Dermis lymphatic vessel endothelial cell (primary cell): Measurements from ENCODE around the gene PARS2. TPM values are rescaled to one million over a fixed set of nuclear protein-coding genes. Genes with fewer than 3 reads are reported as not detected.

ENCODE experiments used
- total RNA-seq: library from RNA; depleted of rRNA; stranded (reverse); fragments of >200 nt; gene quantifications from 2 replicates; pipeline ENCODE4 v1.2.1, GENCODE V29; 2014

PARS2 gene
- 3.3 and 4.0 TPM in 2 replicates for total RNA-seq

GRCh38 chr1:54764133-54764921 is at the start of gene PARS2:
Gene PARS2, minus strand, starts transcription at chr1:54764523. Its CDS starts 5,362 bp downstream, at chr1:54759161.

GRCh38 chr1:54800899-54801759 is 36.8 kb upstream of the PARS2 start, which contains the start of gene TTC22:
Gene TTC22, minus strand, starts transcription at chr1:54801323. Its CDS starts 160 bp downstream, at chr1:54801163.

GRCh38 chr1:54715493-54716298 is 48.6 kb downstream of the PARS2 start, which contains the start of gene TTC4:
Gene TTC4, plus strand, starts transcription at chr1:54715861. Its CDS starts 48 bp downstream, at chr1:54715909.

Other genes with a start within 250 kb of the PARS2 start
- gene ACOT11, start 216.3 kb downstream of the PARS2 start, total RNA-seq = 2.6 and 5.2 TPM in 2 replicates
- not detected in 2 replicates for gene FAM151A, start 141.0 kb downstream of the PARS2 start, total RNA-seq
- under 0.01 and 0.09 TPM in 2 replicates for gene MROH7, start 122.7 kb downstream of the PARS2 start, total RNA-seq
- 11.8 and 15.0 TPM in 2 replicates for gene TTC4, start 48.7 kb downstream of the PARS2 start, total RNA-seq
- gene TTC22, start 36.8 kb upstream of the PARS2 start, total RNA-seq = under 0.01 and 0.09 TPM in 2 replicates
- gene DHCR24, start 122.7 kb upstream of the PARS2 start, total RNA-seq = 33.3 and 37.3 TPM in 2 replicates
- gene TMEM61, start 216.1 kb upstream of the PARS2 start, total RNA-seq = not detected in 2 replicates
- not detected in 2 replicates for gene BSND, start 234.4 kb upstream of the PARS2 start, total RNA-seq